RWPE2 (cell line): ENCODE data around the gene ADCY3.

Source experiments
- ATAC-seq: fragments of 200-7000 bp; cut with Tn5 transposase; 3 replicates; pipeline ENCODE4 v1.9.1; 2021; ENCODE audit warnings: low read depth
- DNase-seq: peaks from one replicate; pipeline ENCODE4 v3.0.0-alpha.2; 2020; ENCODE audit warnings: low spot score
- H3K27ac ChIP-seq: fragments of 450-650 bp; 2 replicates; pipeline ENCODE4 v1.5.1; 2017; ENCODE audit warnings: mild to moderate bottlenecking; ENCODE audit not compliant: poor library complexity, severe bottlenecking
- H3K27me3 ChIP-seq: fragments of 250-450 bp; sonication (Bioruptor Pico); 2 replicates; pipeline ENCODE4 v1.5.1; 2021; ENCODE audit warnings: mild to moderate bottlenecking, moderate library complexity; ENCODE audit not compliant: insufficient read depth, poor library complexity, severe bottlenecking
- H3K36me3 ChIP-seq: fragments of 250-450 bp; sonication (Bioruptor Pico); 2 replicates; pipeline ENCODE4 v1.5.1; 2020; ENCODE audit warnings: low read depth, mild to moderate bottlenecking, moderate library complexity
- H3K4me1 ChIP-seq: fragments of 250-450 bp; sonication (Bioruptor Pico); 2 replicates; pipeline ENCODE4 v1.5.1; 2021; ENCODE audit warnings: mild to moderate bottlenecking, moderate library complexity; ENCODE audit not compliant: insufficient read depth, poor library complexity, severe bottlenecking
- H3K4me3 ChIP-seq: fragments of 250-450 bp; sonication (Bioruptor Pico); 2 replicates; pipeline ENCODE4 v1.5.1; 2021; ENCODE audit warnings: mild to moderate bottlenecking, moderate library complexity; ENCODE audit not compliant: severe bottlenecking
- H3K9me3 ChIP-seq: fragments of 250-450 bp; sonication (Bioruptor Pico); 2 replicates; pipeline ENCODE4 v1.5.1; 2021; ENCODE audit warnings: mild to moderate bottlenecking, moderate library complexity; ENCODE audit not compliant: severe bottlenecking
- CTCF ChIP-seq: fragments of 450-650 bp; IDR thresholded peaks from one replicate; pipeline ENCODE4 v1.5.1; 2017; ENCODE audit warnings: mild to moderate bottlenecking, moderate library complexity; ENCODE audit not compliant: poor library complexity, severe bottlenecking

Gene ADCY3

GRCh38 chr2:24791452-24791851, 128.6 kb downstream of the ADCY3 start:
- Histone ChIP-seq H3K4me1 (peaks cover 13% of the 10 kb centered on the region), H3K9me3 (no peaks in the 10 kb centered on the region), H3K36me3 (peaks cover 26% of the 10 kb centered on the region), H3K27me3 (no peaks in the 10 kb centered on the region), H3K4me3 (no peak overlapping the region), H3K27ac (no peak overlapping the region)
- no peak for TF ChIP-seq CTCF
- DNase-seq = no peak
- no peak for ATAC-seq

- no peak for ATAC-seq
- Histone ChIP-seq H3K4me1 (peaks cover 5% of the 10 kb centered on the region), H3K4me3 (no peak overlapping the region), H3K27ac (no peak overlapping the region), H3K9me3 (no peaks in the 10 kb centered on the region), H3K27me3 (no peaks in the 10 kb centered on the region), H3K36me3 (no peaks in the 10 kb centered on the region)
- no peak for DNase-seq
- TF ChIP-seq CTCF = no peak
Measured at GRCh38 chr2:24788816-24789215, 131.2 kb downstream of the ADCY3 start.

GRCh38 chr2:24787532-24787931, 132.5 kb downstream of the ADCY3 start:
- no peak for TF ChIP-seq CTCF
- no peak for DNase-seq

GRCh38 chr2:24785671-24786321, 134.2 kb downstream of the ADCY3 start:
- Histone ChIP-seq H3K4me3 (no peak overlapping the region), H3K27ac (no peak overlapping the region), H3K4me1 (no peaks in the 10 kb centered on the region), H3K27me3 (no peaks in the 10 kb centered on the region), H3K36me3 (no peaks in the 10 kb centered on the region), H3K9me3 (no peaks in the 10 kb centered on the region)
- no peak for TF ChIP-seq CTCF
- no peak for ATAC-seq
- DNase-seq = no peak

More at GRCh38 chr2:24787532-24787931, 132.5 kb downstream of the ADCY3 start:
- Histone ChIP-seq H3K4me1 (peaks cover 5% of the 10 kb centered on the region), H3K4me3 (no peak overlapping the region), H3K27me3 (no peaks in the 10 kb centered on the region), H3K27ac (no peak overlapping the region), H3K36me3 (no peaks in the 10 kb centered on the region), H3K9me3 (no peaks in the 10 kb centered on the region)
- no peak for ATAC-seq

- H3K27me3 ChIP-seq = no peaks in the 10 kb centered on the region
- no peaks in the 10 kb centered on the region for H3K36me3 ChIP-seq
- no peaks in the 10 kb centered on the region for H3K4me1 ChIP-seq
- TF ChIP-seq CTCF = no peak
- no peak overlapping the region for H3K27ac ChIP-seq
- no peaks in the 10 kb centered on the region for H3K9me3 ChIP-seq
- ATAC-seq (no peak), DNase-seq (no peak)
- H3K4me3 ChIP-seq = no peak overlapping the region
Measured at GRCh38 chr2:24783641-24784040, 136.4 kb downstream of the ADCY3 start.
